ENCODE measurements around the gene STX2.
"Not testable (repeated sequence)": the region's sequence is repeated elsewhere in the genome, so short reads cannot be mapped to it uniquely, and the experiment has no call there.

Gene STX2

GRCh38 chr12:130768120-130768519 is 70.9 kb downstream of the STX2 start:
- in situ Hi-C loops (cut with MboI; ENCODE audit: low sequenced_read_pairs), result no loop called here

GRCh38 chr12:130766470-130766869 is 72.6 kb downstream of the STX2 start:
- in situ Hi-C loops (cut with MboI; ENCODE audit: low sequenced_read_pairs), result no loop called here

GRCh38 chr12:130765186-130765659 is 73.8 kb downstream of the STX2 start:
- in situ Hi-C loops (cut with MboI; ENCODE audit: low sequenced_read_pairs), result no loop called here

GRCh38 chr12:130764475-130765185 is 74.4 kb downstream of the STX2 start:
- in situ Hi-C loops (cut with MboI; ENCODE audit: low sequenced_read_pairs), result no loop called here

- in situ Hi-C loops (cut with MboI; ENCODE audit: low sequenced_read_pairs), result no loop called here
Observed at GRCh38 chr12:130764073-130764472, 75.0 kb downstream of the STX2 start.

- in situ Hi-C loops (cut with MboI; ENCODE audit: low sequenced_read_pairs), result no loop called here
Observed at GRCh38 chr12:130762319-130762675, 76.8 kb downstream of the STX2 start.

- in situ Hi-C loops (cut with MboI; ENCODE audit: low sequenced_read_pairs), result no loop called here
Observed at GRCh38 chr12:130761537-130762318, 77.3 kb downstream of the STX2 start.

- in situ Hi-C loops (cut with MboI; ENCODE audit: low sequenced_read_pairs), result no loop called here
Observed at GRCh38 chr12:130754234-130754901, 84.7 kb downstream of the STX2 start.

GRCh38 chr12:130752692-130753230 is 86.3 kb downstream of the STX2 start:
- in situ Hi-C loops (cut with MboI; ENCODE audit: low sequenced_read_pairs), result no loop called here

- in situ Hi-C loops (cut with MboI; ENCODE audit: low sequenced_read_pairs), result not testable (repeated sequence)
Observed at GRCh38 chr12:130752037-130752436, 87.0 kb downstream of the STX2 start.

GRCh38 chr12:130748786-130749185 is 90.3 kb downstream of the STX2 start:
- in situ Hi-C loops (cut with MboI; ENCODE audit: low sequenced_read_pairs), result loop anchor here (25.0 kb wide), 1 partner anchor 711 kb away; no protein-coding TSS in a partner anchor

- in situ Hi-C loops (cut with MboI; ENCODE audit: low sequenced_read_pairs), result loop anchor here (25.0 kb wide), 1 partner anchor 711 kb away; no protein-coding TSS in a partner anchor
Observed at GRCh38 chr12:130747867-130748740, 90.9 kb downstream of the STX2 start.

- in situ Hi-C loops (cut with MboI; ENCODE audit: low sequenced_read_pairs), result loop anchor here (25.0 kb wide), 1 partner anchor 709 kb away; no protein-coding TSS in a partner anchor
Observed at GRCh38 chr12:130746546-130746945, 92.5 kb downstream of the STX2 start.

GRCh38 chr12:130745921-130746320 is 93.1 kb downstream of the STX2 start:
- in situ Hi-C loops (cut with MboI; ENCODE audit: low sequenced_read_pairs), result loop anchor here (25.0 kb wide), 1 partner anchor 709 kb away; no protein-coding TSS in a partner anchor

- in situ Hi-C loops (cut with MboI; ENCODE audit: low sequenced_read_pairs), result loop anchor here (25.0 kb wide), 1 partner anchor 707 kb away; no protein-coding TSS in a partner anchor
Observed at GRCh38 chr12:130744274-130744673, 94.8 kb downstream of the STX2 start.

- in situ Hi-C loops (cut with MboI; ENCODE audit: low sequenced_read_pairs), result loop anchor here (25.0 kb wide), 1 partner anchor 706 kb away; no protein-coding TSS in a partner anchor
Observed at GRCh38 chr12:130743606-130744005, 95.4 kb downstream of the STX2 start.

- in situ Hi-C loops (cut with MboI; ENCODE audit: low sequenced_read_pairs), result loop anchor here (25.0 kb wide), 1 partner anchor 706 kb away; no protein-coding TSS in a partner anchor
Observed at GRCh38 chr12:130743176-130743575, 95.9 kb downstream of the STX2 start.

- in situ Hi-C loops (cut with MboI; ENCODE audit: low sequenced_read_pairs), result loop anchor here (25.0 kb wide), 1 partner anchor 705 kb away; no protein-coding TSS in a partner anchor
Observed at GRCh38 chr12:130742716-130743115, 96.3 kb downstream of the STX2 start.

- in situ Hi-C loops (cut with MboI; ENCODE audit: low sequenced_read_pairs), result loop anchor here (25.0 kb wide), 1 partner anchor 705 kb away; no protein-coding TSS in a partner anchor
Observed at GRCh38 chr12:130742112-130742511, 96.9 kb downstream of the STX2 start.
